Measurements from ENCODE around the gene HAUS8.
A peak's percentile ranks its signal among the peaks of the same experiment; 100 is the strongest.

HAUS8 gene

GRCh38 chr19:17075864-17076542 is 751 bp upstream of the HAUS8 start:
- peak; percentile 34 for DNase-seq (ENCODE audit: low read depth)

- DNase-seq (ENCODE audit: low read depth): no peak
Observed at GRCh38 chr19:17074634-17075034, 618 bp downstream of the HAUS8 start.

GRCh38 chr19:17073869-17074633 is 1.2 kb downstream of the HAUS8 start:
- no peak for DNase-seq (ENCODE audit: low read depth)

- DNase-seq (ENCODE audit: low read depth): no peak
Observed at GRCh38 chr19:17070912-17071311, 4.3 kb downstream of the HAUS8 start.

GRCh38 chr19:17070421-17070820 is 4.8 kb downstream of the HAUS8 start:
- no peak for DNase-seq (ENCODE audit: low read depth)

GRCh38 chr19:17069193-17069592 is 6.1 kb downstream of the HAUS8 start:
- no peak for DNase-seq (ENCODE audit: low read depth)

GRCh38 chr19:17063428-17063827 is 11.8 kb downstream of the HAUS8 start:
- no peak for DNase-seq (ENCODE audit: low read depth)

- DNase-seq (ENCODE audit: low read depth): no peak
Observed at GRCh38 chr19:17061691-17062090, 13.6 kb downstream of the HAUS8 start.

GRCh38 chr19:17061205-17061604 is 14.0 kb downstream of the HAUS8 start:
- DNase-seq (ENCODE audit: low read depth): no peak

GRCh38 chr19:17060802-17061201 is 14.4 kb downstream of the HAUS8 start:
- DNase-seq (ENCODE audit: low read depth): no peak

GRCh38 chr19:17058236-17058635 is 17.0 kb downstream of the HAUS8 start:
- no peak for DNase-seq (ENCODE audit: low read depth)

GRCh38 chr19:17055636-17056035 is 19.6 kb downstream of the HAUS8 start:
- no peak for DNase-seq (ENCODE audit: low read depth)

GRCh38 chr19:17054746-17055145 is 20.5 kb downstream of the HAUS8 start:
- DNase-seq (ENCODE audit: low read depth): no peak

- no peak for DNase-seq (ENCODE audit: low read depth)
Observed at GRCh38 chr19:17052439-17052838, 22.8 kb downstream of the HAUS8 start.

- no peak for DNase-seq (ENCODE audit: low read depth)
Observed at GRCh38 chr19:17049711-17050280, 25.5 kb downstream of the HAUS8 start.

- no peak for DNase-seq (ENCODE audit: low read depth)
Observed at GRCh38 chr19:17048885-17049453, 26.3 kb downstream of the HAUS8 start.

- DNase-seq (ENCODE audit: low read depth): no peak
Observed at GRCh38 chr19:17045907-17046502, 29.2 kb downstream of the HAUS8 start.

- DNase-seq (ENCODE audit: low read depth): no peak
Observed at GRCh38 chr19:17043744-17044143, 31.5 kb downstream of the HAUS8 start.

GRCh38 chr19:17041976-17042375 is 33.3 kb downstream of the HAUS8 start:
- DNase-seq (ENCODE audit: low read depth): no peak

GRCh38 chr19:17037966-17038500 is 37.2 kb downstream of the HAUS8 start:
- no peak for DNase-seq (ENCODE audit: low read depth)

GRCh38 chr19:17037184-17037583 is 38.1 kb downstream of the HAUS8 start:
- no peak for DNase-seq (ENCODE audit: low read depth)

GRCh38 chr19:17036640-17037039 is 38.6 kb downstream of the HAUS8 start:
- DNase-seq (ENCODE audit: low read depth): no peak
